HEK293 (cell line): Measurements from ENCODE around the gene ZNF764.

ENCODE experiments used
- GLI4 ChIP-seq: fragments of 450-650 bp; formaldehyde crosslinking; IDR thresholded peaks from 2 replicates; pipeline ENCODE4 v1.5.1; 2016; ENCODE audit warnings: missing biosample characterization, missing genetic modification characterization
- ZBTB26 ChIP-seq: fragments of 450-650 bp; formaldehyde crosslinking; optimal IDR thresholded peaks from 2 replicates; pipeline ENCODE3; 2016; ENCODE audit warnings: missing biosample characterization, mild to moderate bottlenecking, missing genetic modification characterization
- ZFP41 ChIP-seq: fragments of 450-650 bp; formaldehyde crosslinking; IDR thresholded peaks from 2 replicates; pipeline ENCODE4 v1.5.1; 2016; ENCODE audit warnings: missing biosample characterization, missing genetic modification characterization, borderline replicate concordance
- ZNF660 ChIP-seq: fragments of 450-650 bp; IDR thresholded peaks from 2 replicates; pipeline ENCODE4 v1.5.1; 2018; ENCODE audit warnings: missing biosample characterization, mild to moderate bottlenecking, missing genetic modification characterization
- TF ChIP-seq, protein P1 (sequence below): fragments of 450-650 bp; formaldehyde crosslinking; IDR thresholded peaks from 2 replicates; pipeline ENCODE4 v1.5.1; 2016; ENCODE audit warnings: missing biosample characterization, missing genetic modification characterization
- TF ChIP-seq, protein P2 (sequence below): fragments of 450-650 bp; formaldehyde crosslinking; IDR thresholded peaks from 2 replicates; pipeline ENCODE4 v1.5.1; 2016; ENCODE audit warnings: missing biosample characterization, missing genetic modification characterization

GRCh38 chr16:30557707-30557956 lies 542 bp downstream of the ZNF764 start:
- TF ChIP-seq ZBTB26 (tag by site-specific recombination) (no peak), GLI4 (tag by site-specific recombination) (no peak), ZFP41 (tag by site-specific recombination) (no peak), ZNF660 (tag by site-specific recombination) (no peak)
- TF ChIP-seq, protein P1, sequence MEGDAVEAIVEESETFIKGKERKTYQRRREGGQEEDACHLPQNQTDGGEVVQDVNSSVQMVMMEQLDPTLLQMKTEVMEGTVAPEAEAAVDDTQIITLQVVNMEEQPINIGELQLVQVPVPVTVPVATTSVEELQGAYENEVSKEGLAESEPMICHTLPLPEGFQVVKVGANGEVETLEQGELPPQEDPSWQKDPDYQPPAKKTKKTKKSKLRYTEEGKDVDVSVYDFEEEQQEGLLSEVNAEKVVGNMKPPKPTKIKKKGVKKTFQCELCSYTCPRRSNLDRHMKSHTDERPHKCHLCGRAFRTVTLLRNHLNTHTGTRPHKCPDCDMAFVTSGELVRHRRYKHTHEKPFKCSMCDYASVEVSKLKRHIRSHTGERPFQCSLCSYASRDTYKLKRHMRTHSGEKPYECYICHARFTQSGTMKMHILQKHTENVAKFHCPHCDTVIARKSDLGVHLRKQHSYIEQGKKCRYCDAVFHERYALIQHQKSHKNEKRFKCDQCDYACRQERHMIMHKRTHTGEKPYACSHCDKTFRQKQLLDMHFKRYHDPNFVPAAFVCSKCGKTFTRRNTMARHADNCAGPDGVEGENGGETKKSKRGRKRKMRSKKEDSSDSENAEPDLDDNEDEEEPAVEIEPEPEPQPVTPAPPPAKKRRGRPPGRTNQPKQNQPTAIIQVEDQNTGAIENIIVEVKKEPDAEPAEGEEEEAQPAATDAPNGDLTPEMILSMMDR (tag by site-specific recombination) = no peak
- TF ChIP-seq, protein P2, sequence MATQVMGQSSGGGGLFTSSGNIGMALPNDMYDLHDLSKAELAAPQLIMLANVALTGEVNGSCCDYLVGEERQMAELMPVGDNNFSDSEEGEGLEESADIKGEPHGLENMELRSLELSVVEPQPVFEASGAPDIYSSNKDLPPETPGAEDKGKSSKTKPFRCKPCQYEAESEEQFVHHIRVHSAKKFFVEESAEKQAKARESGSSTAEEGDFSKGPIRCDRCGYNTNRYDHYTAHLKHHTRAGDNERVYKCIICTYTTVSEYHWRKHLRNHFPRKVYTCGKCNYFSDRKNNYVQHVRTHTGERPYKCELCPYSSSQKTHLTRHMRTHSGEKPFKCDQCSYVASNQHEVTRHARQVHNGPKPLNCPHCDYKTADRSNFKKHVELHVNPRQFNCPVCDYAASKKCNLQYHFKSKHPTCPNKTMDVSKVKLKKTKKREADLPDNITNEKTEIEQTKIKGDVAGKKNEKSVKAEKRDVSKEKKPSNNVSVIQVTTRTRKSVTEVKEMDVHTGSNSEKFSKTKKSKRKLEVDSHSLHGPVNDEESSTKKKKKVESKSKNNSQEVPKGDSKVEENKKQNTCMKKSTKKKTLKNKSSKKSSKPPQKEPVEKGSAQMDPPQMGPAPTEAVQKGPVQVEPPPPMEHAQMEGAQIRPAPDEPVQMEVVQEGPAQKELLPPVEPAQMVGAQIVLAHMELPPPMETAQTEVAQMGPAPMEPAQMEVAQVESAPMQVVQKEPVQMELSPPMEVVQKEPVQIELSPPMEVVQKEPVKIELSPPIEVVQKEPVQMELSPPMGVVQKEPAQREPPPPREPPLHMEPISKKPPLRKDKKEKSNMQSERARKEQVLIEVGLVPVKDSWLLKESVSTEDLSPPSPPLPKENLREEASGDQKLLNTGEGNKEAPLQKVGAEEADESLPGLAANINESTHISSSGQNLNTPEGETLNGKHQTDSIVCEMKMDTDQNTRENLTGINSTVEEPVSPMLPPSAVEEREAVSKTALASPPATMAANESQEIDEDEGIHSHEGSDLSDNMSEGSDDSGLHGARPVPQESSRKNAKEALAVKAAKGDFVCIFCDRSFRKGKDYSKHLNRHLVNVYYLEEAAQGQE (tag by site-specific recombination) = no peak
